Endothelial cell of umbilical vein (primary cell): ENCODE results near the gene CFAP107. TPM values are rescaled to one million over a fixed set of nuclear protein-coding genes. Genes with fewer than 3 reads are reported as not detected.

Experiments used
- Bru-seq: library from RNA; stranded (reverse); fragments of 400-500 nt; gene quantifications from one replicate; lab custom pipeline; 2021; lab: Mats Ljungman, UMichigan
- BruChase-seq, 2 experiments: library from RNA; stranded (reverse); fragments of 400-500 nt; gene quantifications; one replicate each; lab custom pipeline; 2021; lab: Mats Ljungman, UMichigan
- BruUV-seq: library from RNA; stranded (reverse); fragments of 400-500 nt; replicated peaks from 2 replicates; lab custom pipeline; 2021; lab: Mats Ljungman, UMichigan
- CTCF ChIA-PET: fragments of 300-600, 350-600 bp; sonication (Branson Sonifier 250); formaldehyde crosslinking; loops from one replicate; lab custom pipeline; 2021; ENCODE audit warnings: antibody characterized with exemption, inconsistent platforms; lab: Charles Lee
- POLR2A ChIA-PET: fragments of 300-600, 350-600 bp; sonication (Branson Sonifier 250); formaldehyde crosslinking; loops from one replicate; lab custom pipeline; 2021; ENCODE audit warnings: antibody characterized with exemption, inconsistent platforms; lab: Charles Lee
- DNase-seq: peaks from one replicate; pipeline ENCODE4 v3.0.0-alpha.2; 2011; ENCODE audit warnings: low read depth, low spot score
- FAIRE-seq: peaks from 2 replicates; lab custom pipeline; 2011; peaks lifted over from hg19 to GRCh38; lab: Jason Lieb, UNC
- H2AFZ ChIP-seq: 2 replicates; pipeline ENCODE4 v1.6.0; 2012; ENCODE audit warnings: low read depth, low read length, control low read depth, inconsistent platforms
- H3K27ac ChIP-seq: 2 replicates; pipeline ENCODE4 v1.5.1; 2011; ENCODE audit warnings: low read depth, mild to moderate bottlenecking, control low read depth, low read length, moderate library complexity; ENCODE audit not compliant: insufficient read depth
- H3K27me3 ChIP-seq, 2 experiments: 2 replicates each; pipeline versions ENCODE4 v1.6.0 to v1.6.1; 2011; ENCODE audit warnings: low read length in 2 of 2, mixed read lengths in 1 of 2; ENCODE audit not compliant: control insufficient read depth in 2 of 2, insufficient read depth in 2 of 2
- H3K36me3 ChIP-seq, 2 experiments: 2 replicates in 1 of 2; 3 replicates in 1 of 2; pipeline ENCODE4 v1.5.1; 2011; ENCODE audit warnings: low read length in 2 of 2, mild to moderate bottlenecking in 1 of 2, moderate library complexity in 1 of 2; ENCODE audit not compliant: control insufficient read depth in 2 of 2, insufficient read depth in 2 of 2; ENCODE audit errors: extremely low read depth in 1 of 2
- H3K4me1 ChIP-seq: 3 replicates; pipeline ENCODE4 v1.5.1; 2011; ENCODE audit warnings: mild to moderate bottlenecking, low read length; ENCODE audit not compliant: control insufficient read depth, insufficient read depth; ENCODE audit errors: extremely low read depth
- H3K4me2 ChIP-seq: 2 replicates; pipeline ENCODE4 v1.6.1; 2011; ENCODE audit warnings: low read length, control low read depth, mixed read lengths; ENCODE audit not compliant: insufficient read depth
- H3K4me3 ChIP-seq, 3 experiments: fragments of 200-600 bp in 1 of 3; sonication (generic), shearing (Covaris generic) in 1 of 3; replicated peaks in 1 of 3; 2 replicates each; pipeline ENCODE4 v1.5.1; 2011 to 2016; ENCODE audit warnings: control low read depth in 3 of 3, low read length in 3 of 3, mild to moderate bottlenecking in 2 of 3, inconsistent platforms in 1 of 3, low read depth in 1 of 3, moderate library complexity in 1 of 3; ENCODE audit not compliant: insufficient read depth in 1 of 3
- H3K79me2 ChIP-seq: 2 replicates; pipeline ENCODE4 v1.6.0; 2012; ENCODE audit warnings: low read length, inconsistent platforms; ENCODE audit not compliant: control insufficient read depth, insufficient read depth
- H3K9ac ChIP-seq: replicated peaks from 2 replicates; pipeline ENCODE3; 2011; ENCODE audit warnings: low read length, control low read depth; ENCODE audit not compliant: insufficient read depth; ENCODE audit errors: extremely low read depth
- H3K9me1 ChIP-seq: replicated peaks from 3 replicates; pipeline ENCODE4 v1.6.0; 2011; ENCODE audit warnings: mild to moderate bottlenecking, low read length; ENCODE audit not compliant: control insufficient read depth, insufficient read depth; ENCODE audit errors: extremely low read depth
- H3K9me3 ChIP-seq: replicated peaks from 2 replicates; pipeline ENCODE4 v1.5.1; 2012; ENCODE audit warnings: low read length, inconsistent platforms; ENCODE audit not compliant: control insufficient read depth, insufficient read depth
- H4K20me1 ChIP-seq: replicated peaks from 2 replicates; pipeline ENCODE3; 2011; ENCODE audit warnings: mild to moderate bottlenecking, low read length; ENCODE audit not compliant: control insufficient read depth, insufficient read depth; ENCODE audit errors: extremely low read depth
- CTCF ChIP-seq, 2 donors: IDR thresholded peaks; 1 replicate in 1 of 2; 2 replicates in 1 of 2; pipeline ENCODE4 v1.5.1; 2011; ENCODE audit warnings: low read length in 2 of 2, mild to moderate bottlenecking in 2 of 2, moderate library complexity in 2 of 2, control low read depth in 1 of 2, inconsistent platforms in 1 of 2, low read depth in 1 of 2; ENCODE audit not compliant: insufficient read depth in 1 of 2; ENCODE audit errors: extremely low read depth in 1 of 2
- EZH2 ChIP-seq: IDR thresholded peaks from 2 replicates; pipeline ENCODE4 v1.6.1; 2012; ENCODE audit warnings: borderline replicate concordance, low read depth, mild to moderate bottlenecking, moderate library complexity, low read length, inconsistent platforms; ENCODE audit not compliant: severe bottlenecking
- FOS ChIP-seq: IDR thresholded peaks from 2 replicates; pipeline ENCODE4 v1.6.1; 2011; ENCODE audit warnings: mild to moderate bottlenecking, low read length, moderate library complexity, borderline replicate concordance; ENCODE audit not compliant: insufficient read depth
- GATA2 ChIP-seq: IDR thresholded peaks from 2 replicates; pipeline ENCODE4 v1.7.0; 2011; ENCODE audit warnings: low read depth, mild to moderate bottlenecking, moderate library complexity, mixed read lengths, low read length; ENCODE audit not compliant: insufficient read length, insufficient read depth
- JUN ChIP-seq: IDR thresholded peaks from 2 replicates; pipeline ENCODE4 v1.6.1; 2011; ENCODE audit warnings: borderline replicate concordance, low read depth; ENCODE audit not compliant: insufficient read length, insufficient read depth
- MAX ChIP-seq: IDR thresholded peaks from 2 replicates; pipeline ENCODE4 v1.6.1; 2011; ENCODE audit not compliant: insufficient read depth, insufficient read length
- MYC ChIP-seq: IDR thresholded peaks from one replicate; pipeline ENCODE4 v1.6.1; 2011; ENCODE audit warnings: mild to moderate bottlenecking, low read depth, low read length
- POLR2A ChIP-seq: IDR thresholded peaks from 2 replicates; pipeline ENCODE4 v1.6.1; 2012; ENCODE audit warnings: low read depth, mild to moderate bottlenecking, control low read depth, low read length
- POLR2AphosphoS5 ChIP-seq: IDR thresholded peaks from 2 replicates; pipeline ENCODE4 v1.6.1; 2012; ENCODE audit warnings: low read depth, mild to moderate bottlenecking, control low read depth, low read length, moderate library complexity; ENCODE audit not compliant: insufficient read depth
- dilution Hi-C: fragments of 300-500 bp; cut with MboI; formaldehyde crosslinking; loops from one replicate; pipeline ENCODE4 v1.15.0; 2019; ENCODE audit warnings: low sequenced_read_pairs; ENCODE audit not compliant: extremely low pct_ligation_motif_present
- intact Hi-C: fragments of 100-400 bp; cut with micrococcal nuclease; formaldehyde crosslinking; loops from one replicate; pipeline ENCODE4 v1.10.0; 2022
- long read RNA-seq: library from polyadenylated mRNA; stranded (forward); transcript quantifications from one replicate; pipeline ENCODE4 v2.0.0, GENCODE V29; 2021
- polyA minus RNA-seq, 3 experiments: library from RNA; depleted of rRNA, polyadenylated mRNA; stranded (reverse); fragments of >200 nt; gene quantifications; 1 replicate in 1 of 3; 2 replicates in 2 of 3; pipeline ENCODE4 v1.2.3, GENCODE V29; 2011
- polyA plus RNA-seq, 4 experiments: library from polyadenylated mRNA; depleted of rRNA in 3 of 4; stranded (reverse) in 3 of 4; unstranded in 1 of 4; fragments of >200 nt; gene quantifications; 2 replicates each; pipeline versions ENCODE4 v1.2.1 to v1.2.3, GENCODE V29; 2011 to 2012; ENCODE audit warnings: missing spikeins in 1 of 4
- total RNA-seq: library from RNA; stranded (reverse); gene quantifications from 2 replicates; pipeline ENCODE4 v1.2.3, GENCODE V29; 2021

Gene CFAP107
- not detected in 2 replicates for total RNA-seq
- not detected in 2 replicates for polyA plus RNA-seq
- not detected in 2 replicates for polyA plus RNA-seq (2011; cell fraction: cytosol; rRNA removed)
- polyA plus RNA-seq (2011; cell fraction: nucleus; rRNA removed): not detected in 2 replicates
- not detected in 2 replicates for polyA plus RNA-seq (2012)
- not detected in 2 replicates for polyA minus RNA-seq
- not detected for polyA minus RNA-seq (2011; cell fraction: cytosol; rRNA and poly(A)+ RNA removed)
- polyA minus RNA-seq (2011; cell fraction: nucleus; rRNA and poly(A)+ RNA removed): not detected in 2 replicates
- Bru-seq, nascent RNA: not detected
- percentile 6 among the genes with signal in this experiment for BruChase-seq, experiment 1, labeled RNA remaining after a 6-hour chase
- BruChase-seq, experiment 2, labeled RNA remaining after a 2-hour chase: not detected
- long read RNA-seq: 0 reads

- no peaks in the 10 kb centered on the region for H4K20me1 ChIP-seq
- H3K79me2 ChIP-seq: no peaks in the 10 kb centered on the region
- FAIRE-seq (no peak), DNase-seq (no peak)
- CTCF ChIA-PET: no interaction called here
- H2AFZ ChIP-seq: no peak within 1 kb of the TSS
- intact Hi-C loops: no loop called here
- no TSS peak for BruUV-seq
- POLR2A ChIA-PET: no interaction called here
- no peaks in the 10 kb centered on the region for H3K9me3 ChIP-seq
- H3K36me3 ChIP-seq: no peaks in the 10 kb centered on the region
- no peak for TF ChIP-seq POLR2A
- TF ChIP-seq CTCF (IDR thresholded peaks at IDR 0.05; ENCODE audit: extremely low read depth in 1 of 2, insufficient read depth in 1 of 2, low read depth in 1 of 2, low read length in 2 of 2): no peak
- no peak for TF ChIP-seq FOS
- TF ChIP-seq MYC: no peak
- no peak for TF ChIP-seq GATA2
- no peak for TF ChIP-seq POLR2AphosphoS5
- no peak for TF ChIP-seq EZH2
- no peak for TF ChIP-seq JUN
- TF ChIP-seq MAX: no peak
- H3K27ac ChIP-seq: no peak within 1 kb of the TSS
- no peaks in the 10 kb centered on the region for H3K9me1 ChIP-seq
- no peak within 1 kb of the TSS for H3K9ac ChIP-seq
- dilution Hi-C loops: no loop called here
- H3K4me1 ChIP-seq: no peaks in the 10 kb centered on the region
- no peak within 1 kb of the TSS for H3K4me3 ChIP-seq
- H3K27me3 ChIP-seq: no peaks in the 10 kb centered on the region
- no peak within 1 kb of the TSS for H3K4me2 ChIP-seq
These were observed at the start of gene CFAP107 for GRCh38 chr1:12745992-12746323. CFAP107 (plus strand) TSS chr1:12746200; CDS start chr1:12746431, 231 bp downstream.
